ENCODE results near the gene C2orf72. TPM values are rescaled to one million over a fixed set of nuclear protein-coding genes. Genes with fewer than 3 reads are reported as not detected.

C2orf72 gene
- total and polyA plus RNA-seq, 2 of the 13 experiments (the other 11 are each of a cell fraction or from before 2014, with no cell fraction given): 147 to 203 TPM

DNA sequence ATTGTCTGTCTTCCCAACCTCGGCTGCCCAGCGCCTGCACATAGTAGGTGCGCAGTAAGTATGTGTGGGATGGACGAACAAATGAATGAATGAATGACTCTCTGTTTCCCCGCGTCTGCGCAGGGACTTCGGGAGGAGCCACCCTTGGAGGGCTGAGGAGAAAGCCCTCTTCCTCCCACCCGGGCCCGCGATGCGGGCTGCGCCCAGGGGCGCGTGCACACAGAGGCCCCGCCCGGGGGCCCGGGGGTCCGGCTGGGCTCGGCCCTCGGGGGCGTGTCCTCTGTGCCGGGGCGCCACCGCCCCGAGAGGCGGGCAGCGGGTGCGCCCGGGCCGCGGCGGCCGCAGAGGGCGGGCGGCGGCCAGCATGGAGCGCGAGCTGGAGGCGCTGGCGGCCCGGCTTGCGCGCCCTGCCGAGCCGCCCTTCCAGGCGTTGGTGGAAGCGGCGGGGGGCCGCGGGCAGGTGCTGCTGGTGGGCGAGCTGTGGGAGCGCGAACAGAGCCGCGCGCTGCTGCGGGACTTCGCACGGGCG is at the start of gene C2orf72 (continued):
- TF ChIP-seq, protein P1, sequence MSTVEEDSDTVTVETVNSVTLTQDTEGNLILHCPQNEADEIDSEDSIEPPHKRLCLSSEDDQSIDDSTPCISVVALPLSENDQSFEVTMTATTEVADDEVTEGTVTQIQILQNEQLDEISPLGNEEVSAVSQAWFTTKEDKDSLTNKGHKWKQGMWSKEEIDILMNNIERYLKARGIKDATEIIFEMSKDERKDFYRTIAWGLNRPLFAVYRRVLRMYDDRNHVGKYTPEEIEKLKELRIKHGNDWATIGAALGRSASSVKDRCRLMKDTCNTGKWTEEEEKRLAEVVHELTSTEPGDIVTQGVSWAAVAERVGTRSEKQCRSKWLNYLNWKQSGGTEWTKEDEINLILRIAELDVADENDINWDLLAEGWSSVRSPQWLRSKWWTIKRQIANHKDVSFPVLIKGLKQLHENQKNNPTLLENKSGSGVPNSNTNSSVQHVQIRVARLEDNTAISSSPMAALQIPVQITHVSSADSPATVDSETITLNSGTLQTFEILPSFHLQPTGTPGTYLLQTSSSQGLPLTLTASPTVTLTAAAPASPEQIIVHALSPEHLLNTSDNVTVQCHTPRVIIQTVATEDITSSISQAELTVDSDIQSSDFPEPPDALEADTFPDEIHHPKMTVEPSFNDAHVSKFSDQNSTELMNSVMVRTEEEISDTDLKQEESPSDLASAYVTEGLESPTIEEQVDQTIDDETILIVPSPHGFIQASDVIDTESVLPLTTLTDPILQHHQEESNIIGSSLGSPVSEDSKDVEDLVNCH (CRISPR knock-in tag; IDR thresholded peaks at IDR 0.05): no peak
- TF ChIP-seq KAT2B (IDR thresholded peaks at IDR 0.05; ENCODE audit: borderline replicate concordance, low read depth, low read length) (no peak), PHF8 (CRISPR knock-in tag; IDR thresholded peaks at IDR 0.05) (no peak), HNRNPK (IDR thresholded peaks at IDR 0.05; ENCODE audit: low read depth, low read length, poor library complexity, severe bottlenecking) (no peak), ZNF878 (CRISPR knock-in tag; IDR thresholded peaks at IDR 0.05) (no peak), ZFP82 (CRISPR knock-in tag; IDR thresholded peaks at IDR 0.05; ENCODE audit: borderline replicate concordance) (no peak), ZNF788 (CRISPR knock-in tag; IDR thresholded peaks at IDR 0.05; ENCODE audit: borderline replicate concordance) (no peak; the same call in 1 of the 2 replicates), RORA (CRISPR knock-in tag; IDR thresholded peaks at IDR 0.05) (no peak), TAF15 (IDR thresholded peaks at IDR 0.05; ENCODE audit: low read depth, low read length, poor library complexity, severe bottlenecking) (no peak), SSRP1 (CRISPR knock-in tag; IDR thresholded peaks at IDR 0.05) (no peak), RFX3 (CRISPR knock-in tag; IDR thresholded peaks at IDR 0.05) (no peak), TRIM24 (CRISPR knock-in tag; IDR thresholded peaks at IDR 0.05) (no peak), RCOR2 (CRISPR knock-in tag; IDR thresholded peaks at IDR 0.05) (0 out of 2 replicates have a peak, but pooled peaks have one; percentile 17), AHR (CRISPR knock-in tag; IDR thresholded peaks at IDR 0.05) (no peak), ONECUT2 (CRISPR knock-in tag; IDR thresholded peaks at IDR 0.05) (no peak), KLF12 (CRISPR knock-in tag; IDR thresholded peaks at IDR 0.05; ENCODE audit: borderline replicate concordance) (peak; percentile 81; the same call in 1 of the 2 replicates), AKAP8 (CRISPR knock-in tag; IDR thresholded peaks at IDR 0.05) (no peak), U2AF2 (IDR thresholded peaks at IDR 0.05; ENCODE audit: low read depth, low read length) (no peak), ZNF136 (CRISPR knock-in tag; IDR thresholded peaks at IDR 0.05; ENCODE audit: low read depth) (no peak), KDM2A (CRISPR knock-in tag; IDR thresholded peaks at IDR 0.05; ENCODE audit: borderline replicate concordance, low read depth) (no peak), ZNF350 (CRISPR knock-in tag; IDR thresholded peaks at IDR 0.05; ENCODE audit: borderline replicate concordance, low read depth) (no peak), ZNF331 (CRISPR knock-in tag; IDR thresholded peaks at IDR 0.05) (peak; percentile 12; the same call in 1 of the 2 replicates), ZNF143 (CRISPR knock-in tag; IDR thresholded peaks at IDR 0.05) (no peak), NAIF1 (CRISPR knock-in tag; IDR thresholded peaks at IDR 0.05; ENCODE audit: borderline replicate concordance) (no peak)
- TF ChIP-seq, protein P2, sequence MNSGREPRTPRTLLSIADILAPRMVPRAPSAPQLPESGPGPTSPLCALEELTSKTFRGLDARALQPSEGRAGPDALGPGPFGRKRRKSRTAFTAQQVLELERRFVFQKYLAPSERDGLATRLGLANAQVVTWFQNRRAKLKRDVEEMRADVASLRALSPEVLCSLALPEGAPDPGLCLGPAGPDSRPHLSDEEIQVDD (CRISPR knock-in tag; IDR thresholded peaks at IDR 0.05; ENCODE audit: borderline replicate concordance): no peak
- TF ChIP-seq, protein P3, sequence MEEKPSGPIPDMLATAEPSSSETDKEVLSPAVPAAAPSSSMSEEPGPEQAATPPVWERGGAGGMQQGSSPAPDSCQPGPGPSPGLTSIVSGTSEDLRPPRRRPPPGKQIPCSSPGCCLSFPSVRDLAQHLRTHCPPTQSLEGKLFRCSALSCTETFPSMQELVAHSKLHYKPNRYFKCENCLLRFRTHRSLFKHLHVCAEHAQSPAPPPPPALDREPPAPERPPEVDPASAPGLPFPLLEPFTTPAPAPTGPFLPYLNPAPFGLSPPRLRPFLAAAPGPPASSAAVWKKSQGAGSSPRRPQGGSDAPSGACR (CRISPR knock-in tag; IDR thresholded peaks at IDR 0.05): no peak
- TF ChIP-seq, protein P4, sequence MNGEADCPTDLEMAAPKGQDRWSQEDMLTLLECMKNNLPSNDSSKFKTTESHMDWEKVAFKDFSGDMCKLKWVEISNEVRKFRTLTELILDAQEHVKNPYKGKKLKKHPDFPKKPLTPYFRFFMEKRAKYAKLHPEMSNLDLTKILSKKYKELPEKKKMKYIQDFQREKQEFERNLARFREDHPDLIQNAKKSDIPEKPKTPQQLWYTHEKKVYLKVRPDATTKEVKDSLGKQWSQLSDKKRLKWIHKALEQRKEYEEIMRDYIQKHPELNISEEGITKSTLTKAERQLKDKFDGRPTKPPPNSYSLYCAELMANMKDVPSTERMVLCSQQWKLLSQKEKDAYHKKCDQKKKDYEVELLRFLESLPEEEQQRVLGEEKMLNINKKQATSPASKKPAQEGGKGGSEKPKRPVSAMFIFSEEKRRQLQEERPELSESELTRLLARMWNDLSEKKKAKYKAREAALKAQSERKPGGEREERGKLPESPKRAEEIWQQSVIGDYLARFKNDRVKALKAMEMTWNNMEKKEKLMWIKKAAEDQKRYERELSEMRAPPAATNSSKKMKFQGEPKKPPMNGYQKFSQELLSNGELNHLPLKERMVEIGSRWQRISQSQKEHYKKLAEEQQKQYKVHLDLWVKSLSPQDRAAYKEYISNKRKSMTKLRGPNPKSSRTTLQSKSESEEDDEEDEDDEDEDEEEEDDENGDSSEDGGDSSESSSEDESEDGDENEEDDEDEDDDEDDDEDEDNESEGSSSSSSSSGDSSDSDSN (CRISPR knock-in tag; IDR thresholded peaks at IDR 0.05): no peak; the same call in 1 of the 2 replicates

All from HepG2 (cell line).